Osteoblast (primary cell): ENCODE measurements around the gene GSTP1. TPM values are rescaled to one million over a fixed set of nuclear protein-coding genes. Genes with fewer than 3 reads are reported as not detected.
"Not testable (repeated sequence)": the region's sequence is repeated elsewhere in the genome, so short reads cannot be mapped to it uniquely, and the experiment has no call there.

Source experiments
- DNase-seq: peaks from one replicate; pipeline ENCODE4 v3.0.0; 2011; ENCODE audit warnings: low spot score, mixed read lengths; ENCODE audit not compliant: insufficient read length; ENCODE audit errors: missing footprints
- H2AFZ ChIP-seq: 2 replicates; pipeline ENCODE4 v1.6.0; 2011; ENCODE audit warnings: mild to moderate bottlenecking, low read length
- H3K27ac ChIP-seq: 2 replicates; pipeline ENCODE4 v1.5.1; 2011; ENCODE audit warnings: mild to moderate bottlenecking, low read depth, low read length, moderate library complexity
- H3K27me3 ChIP-seq: 2 replicates; pipeline ENCODE4 v1.6.0; 2012; ENCODE audit warnings: mild to moderate bottlenecking, control low read depth, inconsistent platforms, low read length, moderate library complexity; ENCODE audit not compliant: insufficient read depth
- H3K36me3 ChIP-seq: 2 replicates; pipeline ENCODE4 v1.5.1; 2011; ENCODE audit warnings: mild to moderate bottlenecking, low read length, control low read depth, moderate library complexity; ENCODE audit not compliant: insufficient read depth
- H3K4me1 ChIP-seq: 2 replicates; pipeline ENCODE4 v1.5.1; 2011; ENCODE audit warnings: mild to moderate bottlenecking, low read length, control low read depth, moderate library complexity; ENCODE audit not compliant: insufficient read depth
- H3K4me2 ChIP-seq: 2 replicates; pipeline ENCODE4 v1.6.0; 2011; ENCODE audit warnings: mild to moderate bottlenecking, low read length; ENCODE audit not compliant: insufficient read depth
- H3K4me3 ChIP-seq: fragments of 200-600 bp; sonication (generic); 3 replicates; pipeline ENCODE4 v1.5.1; 2012; ENCODE audit warnings: mild to moderate bottlenecking, low read length, inconsistent platforms; ENCODE audit not compliant: insufficient read depth
- H3K79me2 ChIP-seq: 2 replicates; pipeline ENCODE4 v1.6.0; 2012; ENCODE audit warnings: mild to moderate bottlenecking, low read length, control low read depth, inconsistent platforms; ENCODE audit not compliant: insufficient read depth
- H3K9me3 ChIP-seq: 2 replicates; pipeline ENCODE4 v1.5.1; 2011; ENCODE audit warnings: low read depth, low read length, control low read depth
- H4K20me1 ChIP-seq: 2 replicates; pipeline ENCODE4 v1.6.0; 2012; ENCODE audit warnings: mild to moderate bottlenecking, low read length, control low read depth; ENCODE audit not compliant: insufficient read depth
- total RNA-seq: library from RNA; depleted of rRNA; stranded (reverse); fragments of >200 nt; gene quantifications from 2 replicates; pipeline ENCODE4 v1.2.3, GENCODE V29; 2012
- TF ChIP-seq, protein P1 (sequence below): IDR thresholded peaks from 2 replicates; pipeline ENCODE4 v1.5.1; 2011; ENCODE audit warnings: mild to moderate bottlenecking, low read depth, low read length, moderate library complexity; ENCODE audit errors: extremely low read depth

Gene GSTP1
- total RNA-seq, 1 donor: 465 TPM

DNA sequence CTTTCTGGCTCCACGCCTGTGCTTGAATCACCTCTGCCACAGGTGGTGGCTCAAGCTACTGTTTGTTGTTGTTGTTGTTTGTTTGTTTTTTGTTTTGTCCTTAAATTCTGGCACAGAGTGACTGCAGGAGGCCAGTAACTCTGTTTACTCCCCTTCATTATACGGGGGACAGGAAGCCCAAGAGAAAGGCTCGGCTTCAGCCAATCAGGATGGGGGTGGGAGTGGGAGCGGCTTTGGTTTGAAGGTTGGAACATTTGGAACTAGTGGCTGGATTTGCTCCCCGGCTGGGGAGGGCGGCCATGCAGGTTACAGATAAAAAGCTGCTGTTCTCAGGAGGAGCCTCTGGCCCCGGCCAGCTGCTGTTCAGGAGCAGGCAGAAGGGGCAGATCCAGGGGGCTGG is 40.6 kb upstream of the GSTP1 start:
- Histone ChIP-seq H2AFZ (no peak overlapping the region), H3K27me3 (peaks cover 3% of the 10 kb centered on the region), H4K20me1 (no peaks in the 10 kb centered on the region), H3K79me2 (no peaks in the 10 kb centered on the region), H3K36me3 (no peaks in the 10 kb centered on the region), H3K9me3 (no peaks in the 10 kb centered on the region), H3K4me3 (no peak overlapping the region), H3K4me1 (no peaks in the 10 kb centered on the region), H3K27ac (no peak overlapping the region), H3K4me2 (no peak overlapping the region)
- TF ChIP-seq, protein P1, sequence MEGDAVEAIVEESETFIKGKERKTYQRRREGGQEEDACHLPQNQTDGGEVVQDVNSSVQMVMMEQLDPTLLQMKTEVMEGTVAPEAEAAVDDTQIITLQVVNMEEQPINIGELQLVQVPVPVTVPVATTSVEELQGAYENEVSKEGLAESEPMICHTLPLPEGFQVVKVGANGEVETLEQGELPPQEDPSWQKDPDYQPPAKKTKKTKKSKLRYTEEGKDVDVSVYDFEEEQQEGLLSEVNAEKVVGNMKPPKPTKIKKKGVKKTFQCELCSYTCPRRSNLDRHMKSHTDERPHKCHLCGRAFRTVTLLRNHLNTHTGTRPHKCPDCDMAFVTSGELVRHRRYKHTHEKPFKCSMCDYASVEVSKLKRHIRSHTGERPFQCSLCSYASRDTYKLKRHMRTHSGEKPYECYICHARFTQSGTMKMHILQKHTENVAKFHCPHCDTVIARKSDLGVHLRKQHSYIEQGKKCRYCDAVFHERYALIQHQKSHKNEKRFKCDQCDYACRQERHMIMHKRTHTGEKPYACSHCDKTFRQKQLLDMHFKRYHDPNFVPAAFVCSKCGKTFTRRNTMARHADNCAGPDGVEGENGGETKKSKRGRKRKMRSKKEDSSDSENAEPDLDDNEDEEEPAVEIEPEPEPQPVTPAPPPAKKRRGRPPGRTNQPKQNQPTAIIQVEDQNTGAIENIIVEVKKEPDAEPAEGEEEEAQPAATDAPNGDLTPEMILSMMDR: no peak
- DNase-seq: no peak

DNA sequence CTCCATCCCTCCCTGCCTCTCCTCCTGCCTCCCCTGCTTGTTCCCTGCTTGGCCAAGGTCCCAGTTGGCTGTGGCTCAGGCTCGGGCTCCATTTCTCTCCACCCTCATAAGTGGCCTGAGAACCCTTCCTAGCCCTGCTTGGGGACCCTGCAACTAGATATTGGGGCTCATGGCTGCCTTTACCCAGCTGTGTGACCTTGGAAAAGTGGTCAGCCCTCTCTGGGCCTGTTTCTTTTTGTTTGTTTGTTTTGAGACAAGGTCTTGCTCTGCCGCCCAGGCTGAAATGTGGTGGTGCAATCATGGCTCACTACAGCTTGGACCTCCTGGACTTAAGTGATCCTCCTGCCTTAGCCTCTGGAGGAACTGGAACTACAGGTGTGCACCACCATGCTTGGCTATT is 40.0 kb upstream of the GSTP1 start:
- no peaks in the 10 kb centered on the region for H3K4me1 ChIP-seq
- H3K9me3 ChIP-seq: no peaks in the 10 kb centered on the region
- H3K4me2 ChIP-seq: no peak overlapping the region
- H2AFZ ChIP-seq: no peak overlapping the region
- H3K27ac ChIP-seq: no peak overlapping the region
- no peak for DNase-seq
- H3K36me3 ChIP-seq: no peaks in the 10 kb centered on the region
- no peaks in the 10 kb centered on the region for H4K20me1 ChIP-seq
- no peak overlapping the region for H3K4me3 ChIP-seq
- TF ChIP-seq, protein P1: no peak
- no peaks in the 10 kb centered on the region for H3K79me2 ChIP-seq
- peaks cover 3% of the 10 kb centered on the region for H3K27me3 ChIP-seq

DNA sequence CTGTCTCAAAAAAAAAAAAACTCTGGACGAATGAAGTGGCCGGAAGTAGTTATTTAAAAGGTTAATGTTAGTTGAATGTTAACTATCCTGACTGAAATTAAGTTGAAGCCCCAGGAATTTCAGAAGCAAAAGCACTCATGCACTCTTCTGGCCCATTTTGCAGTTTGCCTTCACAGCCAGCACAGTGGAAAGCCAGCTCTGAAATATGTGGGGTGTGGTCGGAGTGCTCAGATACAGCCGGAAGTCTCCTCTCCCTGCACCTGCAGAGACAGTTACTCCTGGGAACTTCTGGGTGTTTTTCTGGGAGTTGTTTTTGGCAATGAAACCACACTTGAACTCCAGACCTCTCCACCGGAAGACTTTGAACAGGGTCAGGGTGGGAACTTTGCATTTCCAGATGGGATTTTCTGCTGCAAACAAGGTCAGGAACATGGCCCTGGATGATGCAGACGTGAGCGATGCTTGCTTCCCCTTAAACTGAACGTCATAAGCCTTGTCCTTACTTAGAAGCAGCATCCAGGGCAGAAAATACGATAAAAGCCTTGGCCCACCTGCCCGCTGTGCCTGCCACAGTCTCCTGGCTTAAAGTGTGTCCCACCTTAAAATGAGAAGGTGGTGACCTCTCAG is 38.9 kb upstream of the GSTP1 start:
- Histone ChIP-seq H4K20me1 (no peaks in the 10 kb centered on the region), H3K36me3 (no peaks in the 10 kb centered on the region), H3K4me1 (no peaks in the 10 kb centered on the region), H3K4me3 (no peak overlapping the region), H3K27ac (no peak overlapping the region), H3K27me3 (peaks cover 3% of the 10 kb centered on the region), H3K79me2 (no peaks in the 10 kb centered on the region), H3K4me2 (no peak overlapping the region), H2AFZ (no peak overlapping the region), H3K9me3 (no peaks in the 10 kb centered on the region)
- TF ChIP-seq, protein P1: no peak
- DNase-seq: no peak

DNA sequence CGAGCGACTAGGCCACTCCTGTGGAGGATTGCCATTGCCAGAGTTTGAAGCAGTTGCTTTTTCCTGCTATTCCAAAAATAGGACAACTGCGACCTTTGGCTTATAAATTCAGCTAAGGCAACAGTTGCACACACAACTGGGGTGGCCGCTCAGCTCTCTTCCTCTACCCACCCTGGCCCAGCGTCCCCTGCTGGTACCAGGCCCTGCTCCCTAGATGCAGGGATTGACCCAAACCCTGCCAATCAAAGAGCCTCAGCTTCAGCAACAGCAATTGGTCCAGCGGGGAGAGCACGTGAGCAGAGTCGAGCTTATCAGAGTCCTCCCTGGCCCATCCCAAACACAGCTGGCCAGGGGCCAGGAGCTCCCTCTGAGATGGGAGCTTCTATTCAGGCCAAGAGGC is 38.3 kb upstream of the GSTP1 start:
- Histone ChIP-seq H3K27me3 (peaks cover 3% of the 10 kb centered on the region), H4K20me1 (no peaks in the 10 kb centered on the region), H3K4me1 (no peaks in the 10 kb centered on the region), H3K4me3 (no peak overlapping the region), H2AFZ (no peak overlapping the region), H3K27ac (no peak overlapping the region), H3K36me3 (no peaks in the 10 kb centered on the region), H3K4me2 (no peak overlapping the region), H3K79me2 (no peaks in the 10 kb centered on the region), H3K9me3 (no peaks in the 10 kb centered on the region)
- DNase-seq: peak; percentile 29
- TF ChIP-seq, protein P1: no peak

DNA sequence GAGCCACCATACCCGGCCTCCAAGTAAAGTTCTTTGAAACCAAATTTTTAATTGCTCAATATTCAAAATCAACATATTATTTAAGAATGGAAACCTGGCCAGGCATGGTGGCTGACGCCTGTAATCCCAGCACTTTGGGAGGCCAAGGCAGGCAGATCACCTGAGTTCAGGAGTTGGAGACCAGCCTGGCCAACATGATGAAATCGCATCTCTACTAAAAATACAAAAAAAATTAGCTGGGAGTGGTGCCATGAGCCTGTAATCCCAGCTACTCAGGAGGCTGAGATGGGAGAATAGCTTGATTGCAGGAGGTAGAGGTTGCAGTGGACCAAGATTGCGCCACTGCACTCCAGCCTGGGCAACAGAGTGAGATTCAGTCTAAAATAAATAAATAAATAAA is 35.5 kb upstream of the GSTP1 start:
- H2AFZ ChIP-seq, DNase-seq, H3K36me3 ChIP-seq, H3K4me2 ChIP-seq, H3K79me2 ChIP-seq, H3K4me1 ChIP-seq, H3K4me3 ChIP-seq, H3K27me3 ChIP-seq, H3K27ac ChIP-seq, H4K20me1 ChIP-seq, H3K9me3 ChIP-seq: not testable (repeated sequence)
